NK-92 (cell line): ENCODE data around the gene GNA12.

Experiments
- DNase-seq: peaks from one replicate; lab custom pipeline; 2025; ENCODE audit not compliant: unreplicated experiment; lab: John Stamatoyannopoulos, UW

The GNA12 gene

DNA sequence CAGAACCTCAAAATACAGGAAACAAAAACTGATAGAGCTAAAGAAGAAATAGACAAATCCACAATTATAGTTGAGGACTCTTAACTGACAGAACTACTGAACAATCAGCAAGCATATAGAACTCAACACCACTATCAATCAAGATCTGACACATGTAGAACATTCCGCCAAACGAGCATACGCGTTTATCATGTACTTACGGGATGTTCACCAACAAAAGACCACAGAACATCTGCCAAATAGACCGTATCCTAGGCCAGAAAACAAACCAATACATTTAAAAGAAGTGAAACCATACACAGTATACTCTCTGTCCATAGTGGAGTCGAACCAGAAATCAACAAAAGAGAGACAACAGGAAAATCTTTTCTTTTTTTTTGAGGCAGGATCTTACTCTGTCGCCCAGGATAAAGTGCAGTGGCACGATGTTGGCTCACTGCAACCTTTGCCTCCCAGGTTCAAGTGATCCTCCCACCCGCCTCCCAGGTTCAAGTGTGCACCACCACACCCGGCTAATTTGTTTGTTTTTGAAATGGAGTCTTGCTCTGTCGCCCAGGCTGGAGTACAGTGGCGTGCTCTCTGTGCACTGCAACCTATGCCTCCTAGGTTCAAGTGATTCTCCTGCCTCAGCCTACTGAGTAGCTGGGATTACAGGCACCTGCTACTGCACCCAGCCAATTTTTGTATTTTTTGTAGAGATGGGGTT, 5.1 kb downstream of the GNA12 start:
- DNase-seq = no peak

DNA sequence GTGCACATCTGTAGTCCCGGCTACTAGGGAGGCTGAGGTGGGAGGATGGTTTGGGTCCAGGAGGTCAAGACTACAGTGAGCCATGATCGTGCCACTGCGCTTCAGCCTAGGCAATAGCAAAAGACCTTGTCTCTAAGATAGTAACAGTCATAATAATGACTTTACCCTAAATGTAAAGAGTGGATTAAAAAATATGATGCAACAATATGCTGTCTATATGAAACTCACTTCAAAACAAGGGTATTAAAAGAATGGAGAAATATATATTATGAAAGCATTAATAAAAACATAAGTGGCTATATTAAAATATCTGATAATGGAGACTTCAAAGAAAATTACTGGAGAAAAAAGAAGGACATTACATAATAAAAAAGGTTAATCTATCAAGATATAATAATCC, 5.7 kb downstream of the GNA12 start:
- DNase-seq = no peak

DNA sequence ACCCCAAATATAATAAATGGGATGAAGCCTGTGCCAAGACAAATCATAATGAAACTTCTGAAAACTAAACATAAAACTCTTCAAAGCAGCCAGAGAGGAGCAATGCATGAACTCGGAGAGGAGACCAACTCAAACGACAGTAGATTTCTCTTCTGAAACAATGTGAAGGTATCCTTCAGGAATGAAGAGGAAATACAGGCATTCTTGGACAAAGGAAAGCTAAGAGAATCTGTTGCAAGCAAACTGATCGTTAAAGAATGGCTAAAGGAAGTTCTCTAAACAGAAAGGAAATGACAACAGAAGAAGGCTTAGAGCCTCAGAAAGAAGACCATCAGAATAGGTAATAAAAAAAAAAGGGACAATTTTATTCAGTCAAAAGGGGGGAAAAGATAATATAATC, 6.6 kb downstream of the GNA12 start:
- DNase-seq = no peak

DNA sequence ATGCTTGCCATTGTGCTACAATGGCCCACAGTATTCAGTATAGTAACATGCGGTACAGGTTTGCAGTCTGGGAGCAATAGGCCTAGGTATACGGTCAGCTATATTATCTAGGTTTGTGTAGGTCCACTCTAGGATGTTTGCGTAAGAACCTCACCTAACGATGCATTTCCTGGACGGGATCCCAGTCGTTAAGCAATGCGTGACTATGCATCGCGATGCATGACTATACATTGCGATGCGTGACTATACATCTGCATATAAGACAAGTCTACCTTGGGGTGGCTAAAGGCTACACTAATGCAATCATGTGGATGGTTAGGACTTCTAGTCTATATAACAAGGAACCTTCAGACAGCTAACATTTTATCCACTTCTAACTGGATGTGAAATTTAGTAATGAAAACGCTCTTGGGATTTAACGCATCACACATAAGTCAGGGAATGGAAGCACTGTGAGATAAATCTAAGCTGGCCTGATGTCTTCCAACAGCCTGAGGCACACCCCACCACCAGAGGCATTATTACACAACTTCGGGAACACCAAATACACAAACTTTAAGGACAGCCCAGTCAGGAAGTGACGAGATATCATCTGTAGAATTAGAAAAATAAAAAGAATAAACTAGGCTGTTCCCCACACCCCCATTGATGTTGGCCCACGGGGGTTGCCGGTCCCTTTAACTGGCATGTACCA, 9.2 kb downstream of the GNA12 start:
- no peak for DNase-seq

DNA sequence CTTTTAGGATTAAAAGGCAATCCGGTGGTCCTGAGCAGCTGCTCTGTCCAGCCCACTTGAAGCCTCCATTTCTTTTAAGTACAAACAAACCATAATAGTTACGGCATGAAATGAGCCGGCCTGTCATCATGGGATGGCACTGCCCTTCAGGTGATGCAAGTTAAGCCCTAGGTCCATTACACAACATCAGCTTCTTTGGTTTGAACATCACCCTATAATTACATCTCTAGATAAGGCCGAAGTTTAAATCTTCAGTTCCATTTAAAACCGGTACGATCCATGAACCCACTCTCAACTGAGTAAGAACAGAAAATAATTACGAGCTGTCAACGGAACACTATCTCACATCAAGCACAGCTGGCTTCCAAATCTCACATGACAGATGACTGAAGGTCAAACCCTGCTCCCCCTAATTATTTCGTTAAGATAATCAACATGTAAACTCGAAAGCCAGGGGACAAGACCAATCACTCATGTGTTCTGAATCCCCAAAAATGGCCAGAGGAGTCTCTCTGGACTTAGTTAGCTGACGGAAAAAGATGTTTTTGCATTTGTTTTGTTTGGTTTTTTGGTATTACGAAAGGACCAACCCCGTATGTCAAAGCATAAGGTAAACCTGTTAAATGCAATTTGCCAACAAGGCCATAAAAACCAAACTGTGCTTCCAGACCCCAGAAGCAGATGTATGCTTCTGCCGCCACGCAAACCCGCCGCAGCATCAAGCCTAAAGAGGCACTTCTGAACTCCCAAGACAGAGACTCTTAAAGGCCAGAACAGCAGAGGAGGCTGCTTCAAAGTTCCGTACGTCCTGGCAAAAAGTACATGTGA, 10.8 kb downstream of the GNA12 start:
- DNase-seq = no peak

DNA sequence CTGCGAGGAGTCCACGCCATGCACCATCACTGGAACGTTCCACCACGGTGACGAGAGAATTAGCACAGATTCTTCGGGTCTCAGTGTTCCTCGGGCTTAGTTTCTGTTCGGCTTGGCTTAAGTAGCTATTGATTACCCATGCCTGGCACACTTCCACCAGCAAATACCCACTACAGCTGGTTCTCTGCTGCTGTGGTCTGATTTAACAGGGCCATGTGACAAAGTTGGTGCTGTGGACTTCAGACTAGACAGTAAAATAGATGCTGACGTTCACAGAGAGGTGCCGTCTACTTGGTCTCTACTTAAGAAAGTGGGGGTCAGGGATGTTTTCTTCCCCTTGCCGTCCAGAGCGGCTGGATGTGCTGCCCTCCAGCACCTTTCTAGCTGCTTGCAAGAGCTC, 11.6 kb downstream of the GNA12 start:
- DNase-seq = no peak

DNA sequence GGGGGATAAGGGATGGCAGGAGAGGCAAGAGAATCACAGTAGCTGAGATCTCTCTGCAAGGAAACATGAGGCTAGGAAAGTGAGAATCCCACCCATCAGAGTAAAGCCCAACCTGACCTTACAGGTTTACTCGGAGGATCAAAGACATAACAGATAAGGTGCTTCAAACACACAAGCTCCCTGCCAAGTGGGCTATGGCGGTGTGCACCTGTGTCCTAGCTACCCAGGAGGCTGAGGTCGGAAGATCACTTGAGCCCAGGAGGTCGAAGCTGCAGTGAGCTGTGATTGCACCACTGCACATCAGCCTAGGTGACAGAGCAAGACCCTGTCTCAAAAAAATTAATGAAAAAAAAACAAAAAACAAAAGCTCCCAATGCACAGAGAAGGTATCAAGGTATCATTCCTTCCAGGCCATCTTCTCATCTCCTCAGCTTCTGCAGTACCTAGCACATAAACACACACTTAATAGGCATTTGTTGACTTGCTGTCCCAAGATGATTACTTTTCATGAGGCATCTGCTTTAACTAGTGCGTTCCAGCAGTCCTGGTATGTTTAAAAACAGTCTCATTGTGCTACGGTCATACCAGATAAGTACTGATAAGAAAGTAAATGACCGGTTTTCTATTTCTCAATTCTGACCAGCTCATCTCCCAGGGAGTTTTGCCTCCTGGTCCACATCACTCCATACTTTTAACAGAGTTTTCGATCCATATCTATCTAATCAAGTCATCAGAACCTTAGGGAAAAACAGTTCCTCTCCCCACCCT, 13.3 kb downstream of the GNA12 start:
- no peak for DNase-seq

DNA sequence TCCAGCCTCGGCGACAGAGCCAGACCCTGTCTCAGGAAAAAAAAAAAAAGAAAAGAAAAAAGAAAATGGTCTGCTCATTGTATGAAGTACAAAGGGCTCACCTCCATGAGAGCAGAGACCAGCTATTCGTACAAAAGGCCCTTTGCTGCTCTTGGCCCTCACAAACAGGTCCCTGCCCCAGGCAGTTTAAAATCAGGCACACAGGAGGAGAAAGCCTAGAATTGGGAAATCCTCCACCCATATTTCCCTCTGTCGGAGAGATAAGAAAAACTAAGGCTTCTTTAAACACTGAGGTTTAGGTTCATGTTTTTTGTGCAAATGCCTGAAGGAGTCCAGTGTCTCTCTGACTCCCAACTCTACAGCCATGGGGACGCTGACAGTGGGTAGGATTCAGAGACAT, 15.1 kb downstream of the GNA12 start:
- no peak for DNase-seq

DNA sequence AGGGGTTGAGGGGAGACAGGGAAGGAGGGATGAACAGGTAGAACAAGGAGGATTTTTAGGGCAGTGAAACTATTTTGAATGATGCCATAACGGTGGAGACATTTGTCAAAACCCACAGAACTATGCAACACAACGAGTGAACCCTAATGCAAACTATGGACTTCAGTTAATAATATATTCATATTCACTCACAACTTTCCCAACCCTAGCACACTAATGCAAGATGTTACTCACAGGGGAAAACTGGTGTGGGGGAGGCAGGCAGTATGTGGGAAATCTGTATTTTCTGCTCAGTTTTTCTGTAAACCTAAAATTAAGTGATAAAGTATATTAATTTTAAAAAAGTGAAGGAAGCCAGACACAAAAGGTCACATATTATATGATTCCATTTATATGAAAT, 17.3 kb downstream of the GNA12 start:
- DNase-seq = no peak

DNA sequence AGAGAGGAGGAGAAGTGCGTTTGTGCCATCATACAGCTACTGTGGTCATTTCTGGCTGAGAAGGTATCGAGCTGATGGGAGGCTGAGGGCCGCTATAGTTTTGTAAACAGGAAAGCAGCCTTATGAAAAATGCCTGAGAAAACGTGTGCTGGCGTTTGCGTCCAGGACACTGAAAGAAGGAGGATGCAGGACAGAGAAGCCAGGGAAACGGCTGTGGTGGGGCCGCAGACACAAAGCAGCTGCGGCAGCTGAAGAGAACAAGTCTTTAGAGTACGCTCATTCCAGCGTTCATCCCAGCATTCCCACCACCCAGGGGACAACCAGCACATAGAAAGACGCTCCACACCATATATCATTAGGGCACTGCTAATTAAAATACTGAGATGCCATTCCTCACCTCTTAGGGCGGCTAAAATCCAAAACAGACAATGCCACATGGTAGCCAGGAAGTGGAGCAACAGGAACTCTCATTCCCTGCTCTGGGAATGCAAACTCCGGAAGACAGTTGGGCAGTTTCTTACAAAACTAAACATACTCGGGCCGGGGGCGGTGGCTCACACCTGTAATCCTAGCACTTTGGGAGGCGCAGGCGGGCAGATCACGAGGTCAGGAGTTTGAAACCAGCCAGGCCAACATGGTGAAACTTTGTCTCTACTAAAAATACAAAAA, 18.4 kb downstream of the GNA12 start:
- no peak for DNase-seq

DNA sequence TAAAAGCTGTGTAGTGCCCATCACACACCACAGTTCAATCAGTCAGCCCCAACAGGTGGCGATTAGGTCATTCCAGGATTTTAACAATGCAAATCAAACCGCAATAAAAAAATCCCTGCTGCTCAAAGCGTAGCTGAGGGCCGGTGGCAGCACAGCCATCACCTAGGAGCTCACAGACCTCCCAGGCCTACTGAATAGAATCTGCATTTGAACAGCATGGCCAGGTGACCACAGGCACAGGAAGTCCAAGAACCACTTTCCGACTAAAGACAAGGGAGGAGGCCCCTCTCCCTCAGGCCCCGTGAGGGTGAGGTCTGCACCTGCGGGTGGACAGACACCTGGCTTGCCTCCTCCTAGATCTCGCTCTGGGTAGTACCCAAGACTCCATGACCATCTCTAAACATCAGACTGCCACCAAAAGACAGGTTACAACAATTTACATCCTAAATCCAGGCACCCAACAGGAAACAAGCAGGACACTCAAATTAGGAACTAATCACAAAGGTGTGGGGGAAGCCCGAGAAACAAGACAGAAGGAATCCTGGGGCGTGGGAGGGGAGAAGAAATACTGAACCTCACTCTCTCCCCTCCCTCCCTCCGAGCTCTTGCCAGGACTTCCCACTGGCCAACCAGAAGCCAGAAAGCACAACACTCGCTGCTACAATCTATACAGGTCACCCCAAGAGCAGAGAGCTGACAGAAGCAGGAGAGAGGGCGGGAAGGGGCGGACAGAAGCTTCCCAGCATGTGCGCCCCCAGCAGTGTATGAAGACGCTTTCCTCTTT, 19.2 kb downstream of the GNA12 start:
- no peak for DNase-seq

DNA sequence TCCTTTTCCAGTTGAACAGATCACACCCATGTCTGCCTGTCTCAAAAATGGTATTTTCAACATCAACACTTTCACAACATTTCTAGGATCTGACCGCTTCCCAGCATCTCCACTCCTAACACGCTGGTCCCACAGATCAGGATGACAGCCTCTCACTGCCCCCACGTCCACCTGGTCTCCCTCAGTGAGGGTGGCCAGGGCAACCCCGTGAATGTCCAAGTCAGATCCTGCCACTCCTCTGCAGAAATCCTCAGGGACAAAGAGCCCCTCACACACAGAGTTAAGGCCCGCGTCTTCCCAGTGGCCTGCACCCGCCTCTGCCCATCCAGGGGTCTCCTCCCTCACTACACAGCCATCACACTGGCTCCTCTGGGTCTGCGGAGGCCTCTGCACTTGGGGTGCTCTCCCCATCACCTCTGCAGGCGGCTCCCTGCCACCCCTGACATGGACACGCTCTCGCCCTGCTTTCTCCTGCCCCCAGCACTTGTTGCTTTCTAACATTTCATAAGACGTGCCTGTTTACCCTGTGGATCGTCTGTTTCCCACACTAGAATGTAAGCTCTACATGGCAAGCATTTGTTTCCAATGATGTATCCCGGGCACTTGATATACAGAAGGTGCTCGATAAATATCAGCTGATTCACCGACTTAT, 20.0 kb downstream of the GNA12 start:
- DNase-seq = no peak

DNA sequence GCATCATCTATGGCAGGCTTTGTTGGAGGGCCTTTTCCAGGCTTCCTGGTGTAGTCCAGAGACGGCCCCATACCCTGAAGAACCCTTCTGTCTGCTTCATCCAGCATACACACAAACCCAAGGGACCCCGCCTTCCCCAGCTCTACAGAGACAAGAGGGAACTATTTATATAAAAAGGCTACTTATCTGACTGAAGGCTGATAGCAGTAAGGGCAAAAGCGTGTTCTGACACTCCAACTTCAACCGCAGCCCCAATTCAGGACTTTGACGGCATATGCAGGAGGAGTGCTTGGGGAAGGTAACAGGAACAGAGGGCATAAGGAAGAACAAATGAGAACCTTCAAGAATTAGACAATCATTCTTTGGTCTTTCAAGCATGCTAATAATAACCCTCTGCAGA, 21.0 kb downstream of the GNA12 start:
- no peak for DNase-seq

DNA sequence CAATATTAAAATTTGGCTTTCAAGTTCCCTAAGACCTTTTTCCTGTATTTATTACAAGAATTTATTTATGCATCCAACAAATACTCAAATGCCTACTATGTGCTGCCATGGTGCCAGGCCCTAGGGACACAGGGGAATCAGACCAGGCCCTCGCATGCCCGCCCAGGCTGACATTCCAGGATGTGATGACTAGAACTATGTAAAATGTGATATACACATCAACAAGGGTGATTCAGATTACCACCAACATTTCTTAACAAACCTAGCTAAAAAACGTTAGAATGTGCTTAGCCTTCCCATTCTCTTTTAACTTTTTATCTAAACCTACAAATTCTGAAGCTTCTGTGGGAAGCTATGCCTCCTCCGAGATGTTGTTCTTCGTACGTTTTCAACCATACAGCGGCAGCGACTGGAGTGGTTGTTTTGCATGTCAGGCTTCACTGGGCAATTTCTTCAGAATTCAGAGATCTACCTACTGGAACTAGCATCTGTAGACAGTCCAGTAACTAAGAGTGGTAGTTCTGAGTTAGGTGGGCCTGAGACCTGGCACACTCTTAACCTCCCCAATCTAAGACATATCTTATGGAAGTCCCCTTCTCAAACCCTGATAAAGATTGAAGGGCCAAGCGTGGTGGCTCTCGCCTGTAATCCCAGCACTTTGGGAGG, 22.1 kb downstream of the GNA12 start:
- DNase-seq = no peak

DNA sequence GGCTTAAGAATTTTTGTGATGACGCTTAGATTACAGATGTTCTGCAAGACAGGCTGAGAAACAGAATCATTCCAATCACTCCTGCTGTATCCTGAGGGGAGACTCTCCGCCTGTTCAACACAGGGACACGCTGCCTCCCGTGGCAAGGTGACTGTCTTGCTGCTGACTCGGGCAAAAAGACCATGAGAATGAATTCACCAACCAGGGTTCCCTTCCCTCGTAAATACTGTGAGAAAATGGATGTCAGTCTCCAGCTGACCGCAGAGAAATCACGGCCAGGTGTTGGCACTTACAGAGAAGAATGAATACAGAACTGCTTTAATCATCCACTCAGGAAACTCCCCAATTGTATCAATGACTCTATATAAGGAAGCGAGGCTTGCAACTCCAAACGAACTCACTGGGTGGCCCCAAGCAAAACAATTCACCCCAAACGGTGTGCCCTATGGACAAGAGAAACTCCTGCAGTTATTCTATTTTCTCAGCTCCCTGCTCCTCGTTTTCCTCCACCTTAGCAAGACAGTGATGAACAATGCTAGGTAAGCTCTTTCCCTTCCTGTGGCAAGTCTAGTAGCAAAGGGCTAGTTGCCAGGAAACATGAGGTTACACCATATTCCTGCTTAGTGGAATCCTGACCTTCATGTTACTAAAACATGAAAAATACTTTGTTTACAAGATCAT, 22.8 kb downstream of the GNA12 start:
- DNase-seq = no peak

DNA sequence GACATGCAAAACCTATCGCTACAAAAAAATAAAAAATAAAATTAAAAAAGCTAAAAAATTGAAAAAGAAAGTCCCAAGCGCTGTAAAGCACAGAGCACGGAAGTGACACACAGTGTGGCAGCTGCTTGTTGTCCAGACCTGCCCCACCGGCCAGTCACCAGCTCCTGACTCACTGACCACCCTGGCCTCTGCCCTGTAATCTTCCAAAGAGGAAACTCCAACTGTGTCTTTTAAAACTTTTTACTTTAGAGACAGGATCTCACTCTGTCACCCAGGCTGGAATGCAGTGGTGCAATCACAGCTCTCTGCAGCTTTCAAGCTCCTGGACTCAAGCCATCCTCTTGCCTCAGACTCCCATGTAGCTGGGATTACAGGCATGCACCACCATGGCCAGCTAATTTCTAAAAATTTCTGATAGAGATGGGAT, 23.6 kb downstream of the GNA12 start:
- DNase-seq = no peak

DNA sequence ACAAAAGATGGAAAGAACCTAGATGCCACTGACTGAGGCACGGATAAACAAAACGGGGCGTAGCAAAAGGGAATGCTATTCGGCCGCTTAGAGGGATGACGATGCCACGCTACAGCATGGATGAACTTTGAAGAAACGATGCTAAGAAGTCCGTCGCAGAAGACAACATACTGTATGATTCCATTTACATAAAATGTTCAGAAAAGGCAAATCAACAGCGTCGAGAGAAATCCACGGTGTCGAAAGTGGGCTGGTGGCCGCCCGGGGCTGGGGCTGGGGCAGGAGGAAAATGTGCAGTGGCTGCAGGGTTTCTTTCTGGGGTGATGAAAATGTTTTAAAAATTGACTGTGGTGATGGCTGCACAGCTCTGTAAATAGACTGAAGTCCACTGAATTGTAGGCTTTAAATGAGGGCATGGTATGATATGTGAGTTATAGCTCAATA, 24.1 kb downstream of the GNA12 start:
- no peak for DNase-seq
